CD14-positive monocyte (primary cell): Measurements from ENCODE around the gene DENND2C. TPM values are rescaled to one million over a fixed set of nuclear protein-coding genes. Genes with fewer than 3 reads are reported as not detected.

Source experiments
- DNase-seq, 3 donors: peaks; one replicate each; pipeline ENCODE4 v3.0.0-alpha.2; 2011 to 2022
- H2AFZ ChIP-seq: 2 replicates; pipeline ENCODE4 v1.6.0; 2012; ENCODE audit warnings: mild to moderate bottlenecking, low read depth, low read length, inconsistent platforms; ENCODE audit not compliant: insufficient read depth, poor library complexity, severe bottlenecking
- H3K27ac ChIP-seq, 2 donors: 1 replicate in 1 of 2; 2 replicates in 1 of 2; pipeline ENCODE4 v1.5.1; 2012 to 2013; ENCODE audit warnings: low read length in 2 of 2, control low read depth in 1 of 2, inconsistent platforms in 1 of 2, low read depth in 1 of 2, mild to moderate bottlenecking in 1 of 2
- H3K27me3 ChIP-seq, 2 donors: one replicate each; pipeline versions ENCODE4 v1.6.0 to v1.6.1; 2011 to 2013; ENCODE audit warnings: low read length in 2 of 2; ENCODE audit not compliant: control insufficient read depth in 2 of 2, insufficient read depth in 2 of 2
- H3K36me3 ChIP-seq, 2 donors: replicated peaks in 1 of 2; 1 replicate in 1 of 2; 2 replicates in 1 of 2; pipeline versions ENCODE4 v1.5.1 to v1.6.1; 2012 to 2013; ENCODE audit warnings: low read length in 2 of 2, control low read depth in 1 of 2, inconsistent platforms in 1 of 2, mild to moderate bottlenecking in 1 of 2; ENCODE audit not compliant: insufficient read depth in 2 of 2, control insufficient read depth in 1 of 2
- H3K4me1 ChIP-seq, 2 donors: 1 replicate in 1 of 2; 2 replicates in 1 of 2; pipeline versions ENCODE4 v1.5.1 to v1.6.1; 2012 to 2013; ENCODE audit warnings: low read length in 2 of 2, control low read depth in 1 of 2, inconsistent platforms in 1 of 2, mild to moderate bottlenecking in 1 of 2, moderate library complexity in 1 of 2; ENCODE audit not compliant: insufficient read depth in 2 of 2, control insufficient read depth in 1 of 2
- H3K4me2 ChIP-seq: replicated peaks from 2 replicates; pipeline ENCODE3; 2012; ENCODE audit warnings: low read length, moderate library complexity, mild to moderate bottlenecking; ENCODE audit not compliant: poor library complexity, severe bottlenecking; ENCODE audit errors: extremely low read depth
- H3K4me3 ChIP-seq, 3 experiments: fragments of 200-600 bp in 1 of 3; sonication (generic) in 1 of 3; replicated peaks in 1 of 3; 1 replicate in 2 of 3; 2 replicates in 1 of 3; pipeline ENCODE4 v1.5.1; 2011 to 2013; ENCODE audit warnings: low read length in 3 of 3, mild to moderate bottlenecking in 3 of 3, control low read depth in 2 of 3, low read depth in 2 of 3, inconsistent platforms in 1 of 3, moderate library complexity in 1 of 3
- H3K79me2 ChIP-seq: 2 replicates; pipeline ENCODE4 v1.6.0; 2012; ENCODE audit warnings: mild to moderate bottlenecking, control low read depth, inconsistent platforms, low read length, moderate library complexity; ENCODE audit not compliant: insufficient read depth
- H3K9ac ChIP-seq: 2 replicates; pipeline ENCODE4 v1.6.0; 2017; ENCODE audit warnings: low read length, mild to moderate bottlenecking; ENCODE audit not compliant: insufficient read depth, poor library complexity, severe bottlenecking
- H3K9me3 ChIP-seq, 2 donors: replicated peaks in 1 of 2; 1 replicate in 1 of 2; 2 replicates in 1 of 2; pipeline versions ENCODE4 v1.5.1 to v1.6.1; 2012 to 2013; ENCODE audit warnings: low read length in 2 of 2, control low read depth in 1 of 2; ENCODE audit not compliant: control insufficient read depth in 1 of 2, insufficient read depth in 1 of 2
- H4K20me1 ChIP-seq: 2 replicates; pipeline ENCODE4 v1.6.0; 2012; ENCODE audit warnings: mild to moderate bottlenecking, low read length, control low read depth, moderate library complexity; ENCODE audit not compliant: insufficient read depth
- H3K27ac Mint-ChIP-seq, 7 donors: one replicate each; pipeline ENCODE4 v1.8.0; 2020; ENCODE audit warnings: mild to moderate bottlenecking in 7 of 7, mixed read lengths in 7 of 7, moderate library complexity in 6 of 7, inconsistent platforms in 2 of 7
- H3K27me3 Mint-ChIP-seq, 3 donors: one replicate each; pipeline ENCODE4 v1.8.0; 2021 to 2022; ENCODE audit warnings: low read depth in 3 of 3, mild to moderate bottlenecking in 3 of 3, mixed read lengths in 3 of 3, moderate library complexity in 3 of 3, inconsistent platforms in 1 of 3
- H3K36me3 Mint-ChIP-seq, 2 donors: one replicate each; pipeline ENCODE4 v1.8.0; 2020; ENCODE audit warnings: mixed read lengths in 2 of 2, inconsistent platforms in 1 of 2, mild to moderate bottlenecking in 1 of 2
- H3K4me1 Mint-ChIP-seq: one replicate; pipeline ENCODE4 v1.8.0; 2020; ENCODE audit warnings: mild to moderate bottlenecking, mixed read lengths
- H3K4me3 Mint-ChIP-seq, 2 donors: one replicate each; pipeline ENCODE4 v1.8.0; 2020; ENCODE audit warnings: mild to moderate bottlenecking in 2 of 2, mixed read lengths in 2 of 2, moderate library complexity in 1 of 2
- H3K9me3 Mint-ChIP-seq, 7 donors: one replicate each; pipeline ENCODE4 v1.8.0; 2020 to 2022; ENCODE audit warnings: mixed read lengths in 7 of 7, mild to moderate bottlenecking in 6 of 7, moderate library complexity in 6 of 7, inconsistent platforms in 2 of 7
- WGBS: methylation state at CpG from one replicate; pipeline ENCODE4 v1.1.5; 2013; ENCODE audit warnings: missing lambda C conversion rate; ENCODE audit not compliant: insufficient coverage; 5-methylcytosine and 5-hydroxymethylcytosine counted together
- intact Hi-C, 2 donors: fragments of 100-400 bp; cut with micrococcal nuclease; formaldehyde crosslinking; loops; one replicate each; pipeline versions ENCODE4 v1.15.0 to v1.15.1; 2023
- polyA plus RNA-seq, 3 donors: library from polyadenylated mRNA; depleted of rRNA in 1 of 3; unstranded in 2 of 3; stranded (reverse) in 1 of 3; fragments of 300-500 nt in 2 of 3; fragments of >200 nt in 1 of 3; fragmentation: Illumina TruSeq in 2 of 3; gene quantifications; 1 replicate in 2 of 3; 2 replicates in 1 of 3; pipeline ENCODE4 v1.2.3, GENCODE V29; 2012 to 2021
- TF ChIP-seq, protein P1 (sequence below): fragments of 200-600 bp; IDR thresholded peaks from one replicate; pipeline ENCODE4 v1.8.0; 2022; ENCODE audit warnings: antibody characterized with exemption, mild to moderate bottlenecking

DENND2C gene
- polyA plus RNA-seq, 3 donors, result 0.03 to 0.07 (median 0.06) TPM

DNA sequence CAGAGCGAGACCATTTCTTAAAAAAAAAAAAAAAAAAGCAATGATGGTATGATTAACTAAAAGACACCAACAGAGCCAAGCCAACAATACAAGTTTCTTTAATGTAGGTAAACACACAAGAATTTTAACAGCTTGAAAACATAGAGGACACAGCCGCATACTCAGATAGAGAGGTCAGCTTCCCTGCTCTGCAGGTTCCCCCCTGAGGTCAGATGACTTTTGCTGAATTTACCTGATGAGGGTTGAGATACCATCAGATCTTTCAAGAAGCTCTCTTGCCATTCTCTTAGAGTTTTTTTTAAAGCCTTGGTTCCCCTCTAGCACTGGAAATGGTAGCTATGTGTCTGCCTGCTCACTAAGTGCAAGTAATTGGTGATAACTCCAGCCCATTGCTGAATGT lies 119.5 kb downstream of the DENND2C start:
- no peaks in the 10 kb centered on the region for H3K79me2 ChIP-seq
- Mint-ChIP-seq H3K27ac (peak overlapping the region in 2 of 7 donors; percentile 4 to 19), H3K4me3 (no peak overlapping the region), H3K9me3 (peaks cover 0 to 16% (median 2%) of the 10 kb centered on the region in 7 donors), H3K4me1 (peaks cover 15% of the 10 kb centered on the region), H3K27me3 (peaks cover 0 to 5% (median 4%) of the 10 kb centered on the region in 3 donors), H3K36me3 (no peaks in the 10 kb centered on the region)
- H3K4me2 ChIP-seq, result no peak overlapping the region
- H3K4me1 ChIP-seq, result peaks cover 15 to 21% of the 10 kb centered on the region in 2 donors
- no peaks in the 10 kb centered on the region for H4K20me1 ChIP-seq
- intact Hi-C loops, result loop anchor here in 1 of 2 donors (10.0 kb wide), 1 partner anchor 206 kb away; no protein-coding TSS in a partner anchor
- no peak overlapping the region for H3K4me3 ChIP-seq
- H3K36me3 ChIP-seq, result no peaks in the 10 kb centered on the region
- no peak for DNase-seq
- H3K9ac ChIP-seq, result no peak overlapping the region
- H3K27ac ChIP-seq, result no peak overlapping the region
- no CpG with 5 or more reads among the region's 2 CpGs for WGBS
- TF ChIP-seq, protein P1, sequence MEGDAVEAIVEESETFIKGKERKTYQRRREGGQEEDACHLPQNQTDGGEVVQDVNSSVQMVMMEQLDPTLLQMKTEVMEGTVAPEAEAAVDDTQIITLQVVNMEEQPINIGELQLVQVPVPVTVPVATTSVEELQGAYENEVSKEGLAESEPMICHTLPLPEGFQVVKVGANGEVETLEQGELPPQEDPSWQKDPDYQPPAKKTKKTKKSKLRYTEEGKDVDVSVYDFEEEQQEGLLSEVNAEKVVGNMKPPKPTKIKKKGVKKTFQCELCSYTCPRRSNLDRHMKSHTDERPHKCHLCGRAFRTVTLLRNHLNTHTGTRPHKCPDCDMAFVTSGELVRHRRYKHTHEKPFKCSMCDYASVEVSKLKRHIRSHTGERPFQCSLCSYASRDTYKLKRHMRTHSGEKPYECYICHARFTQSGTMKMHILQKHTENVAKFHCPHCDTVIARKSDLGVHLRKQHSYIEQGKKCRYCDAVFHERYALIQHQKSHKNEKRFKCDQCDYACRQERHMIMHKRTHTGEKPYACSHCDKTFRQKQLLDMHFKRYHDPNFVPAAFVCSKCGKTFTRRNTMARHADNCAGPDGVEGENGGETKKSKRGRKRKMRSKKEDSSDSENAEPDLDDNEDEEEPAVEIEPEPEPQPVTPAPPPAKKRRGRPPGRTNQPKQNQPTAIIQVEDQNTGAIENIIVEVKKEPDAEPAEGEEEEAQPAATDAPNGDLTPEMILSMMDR, result no peak
- H2AFZ ChIP-seq, result no peak overlapping the region
- no peaks in the 10 kb centered on the region for H3K27me3 ChIP-seq
- H3K9me3 ChIP-seq, result no peaks in the 10 kb centered on the region

DNA sequence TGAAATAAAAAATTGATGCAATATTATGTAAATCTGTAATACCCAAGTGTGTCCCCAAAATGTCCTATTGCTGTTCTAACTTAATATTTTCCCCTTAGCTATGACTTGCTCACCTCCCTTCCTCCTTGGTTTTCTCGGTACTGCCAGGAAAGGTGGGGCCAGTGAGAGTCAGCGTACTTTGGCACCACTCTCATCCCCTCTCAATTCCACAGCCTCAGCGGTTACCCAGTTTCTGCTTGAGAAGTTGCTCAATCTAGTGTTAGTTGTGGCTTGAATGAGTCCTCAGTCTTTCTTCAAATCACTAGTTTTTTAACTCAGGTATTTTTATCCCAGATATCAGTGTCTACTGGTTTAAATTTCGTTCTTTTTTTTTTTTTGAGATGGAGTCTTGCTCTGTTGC lies 120.7 kb downstream of the DENND2C start:
- TF ChIP-seq, protein P1, result no peak
- H3K4me3 Mint-ChIP-seq, result peak overlapping the region in 1 of 2 donors; percentile 49
- H3K4me3 ChIP-seq, result no peak overlapping the region
- intact Hi-C loops, result loop anchor here in 1 of 2 donors (10.0 kb wide), 1 partner anchor 64 kb away; no protein-coding TSS in a partner anchor
- DNase-seq, result peak in 2 of 3 donors; percentile 21 to 24
- peaks cover 0 to 7% (median 2%) of the 10 kb centered on the region in 3 donors for H3K27me3 Mint-ChIP-seq
- H3K27ac ChIP-seq, result no peak overlapping the region
- H3K27me3 ChIP-seq, result no peaks in the 10 kb centered on the region
- no peaks in the 10 kb centered on the region for H3K79me2 ChIP-seq
- no peaks in the 10 kb centered on the region for H3K9me3 ChIP-seq
- no peaks in the 10 kb centered on the region for H3K36me3 ChIP-seq
- H4K20me1 ChIP-seq, result no peaks in the 10 kb centered on the region
- H2AFZ ChIP-seq, result no peak overlapping the region
- H3K9me3 Mint-ChIP-seq, result peaks cover 0 to 16% (median 2%) of the 10 kb centered on the region in 7 donors
- peak overlapping the region; percentile 28 to 89 (median 75) for H3K27ac Mint-ChIP-seq
- H3K4me1 ChIP-seq, result peaks cover 15 to 21% of the 10 kb centered on the region in 2 donors
- no peak overlapping the region for H3K9ac ChIP-seq
- H3K4me1 Mint-ChIP-seq, result peaks cover 15% of the 10 kb centered on the region
- WGBS, result no CpG with 5 or more reads among the region's 4 CpGs
- no peaks in the 10 kb centered on the region for H3K36me3 Mint-ChIP-seq
- H3K4me2 ChIP-seq, result peak overlapping the region; percentile 21
